ENCODE results near the gene TRPV3.
"Not testable (repeated sequence)": the region's sequence is repeated elsewhere in the genome, so short reads cannot be mapped to it uniquely, and the experiment has no call there.

Gene TRPV3

GRCh38 chr17:3469529-3469928, 88.1 kb downstream of the TRPV3 start:
- DNase-seq = no peak

- DNase-seq = not testable (repeated sequence)
Observed at GRCh38 chr17:3466355-3466754, 91.3 kb downstream of the TRPV3 start.
